BLaER1 treated with 17β-estradiol and CSF1 and Interleukin-3, amounts not matched to agents 10 nM and 100 nM (cell line): ENCODE measurements around the gene LTN1.
"Not testable (repeated sequence)": the region's sequence is repeated elsewhere in the genome, so short reads cannot be mapped to it uniquely, and the experiment has no call there.

Experiments used
- H3K27ac ChIP-seq, 11 experiments: shearing (Covaris generic); formaldehyde crosslinking; 2 replicates each; pipeline ENCODE4 v1.8.1; 2022
- H3K27me3 ChIP-seq, 11 experiments: shearing (Covaris generic); formaldehyde crosslinking; 2 replicates each; pipeline ENCODE4 v1.8.1; 2022
- H3K36me3 ChIP-seq, 11 experiments: shearing (Covaris generic); formaldehyde crosslinking; 2 replicates each; pipeline ENCODE4 v1.8.1; 2022
- H3K4me1 ChIP-seq, 10 experiments: shearing (Covaris generic); formaldehyde crosslinking; 2 replicates each; pipeline ENCODE4 v1.8.1; 2022
- H3K4me2 ChIP-seq, 11 experiments: shearing (Covaris generic); formaldehyde crosslinking; 2 replicates each; pipeline ENCODE4 v1.8.1; 2022
- H3K4me3 ChIP-seq, 10 experiments: shearing (Covaris generic); formaldehyde crosslinking; 2 replicates each; pipeline ENCODE4 v1.8.1; 2022
- H3K9ac ChIP-seq, 11 experiments: shearing (Covaris generic); formaldehyde crosslinking; 2 replicates each; pipeline ENCODE4 v1.8.1; 2022
- H3K9me3 ChIP-seq, 11 experiments: shearing (Covaris generic); formaldehyde crosslinking; replicated peaks in 1 of 11; 2 replicates each; pipeline ENCODE4 v1.8.1; 2022
- H4K20me1 ChIP-seq, 11 experiments: shearing (Covaris generic); formaldehyde crosslinking; 2 replicates each; pipeline ENCODE4 v1.8.1; 2022
- Cebpa-rat ChIP-seq, 11 experiments: shearing (Covaris generic); IDR thresholded peaks; 2 replicates each; pipeline ENCODE4 v1.8.1; 2022

Gene LTN1

DNA sequence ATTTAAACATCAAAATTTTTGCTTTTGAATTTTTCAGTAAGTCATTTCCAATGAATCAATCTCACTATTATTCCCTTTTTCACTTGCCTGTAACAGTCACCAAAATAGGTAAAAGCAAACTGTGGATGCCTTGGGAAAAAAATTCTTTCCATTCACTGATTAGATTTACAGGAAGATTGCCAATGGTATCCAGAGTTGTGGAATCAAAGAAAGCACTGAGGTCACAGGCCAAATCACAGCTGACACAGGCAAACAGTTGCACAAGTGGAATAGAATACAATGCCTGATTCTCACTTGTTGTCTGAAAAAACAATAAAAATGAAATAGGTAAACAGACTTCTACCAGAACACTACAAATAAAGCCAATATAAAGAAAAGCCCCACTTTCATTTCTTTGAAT lies 48.4 kb downstream of the LTN1 start:
- H3K9me3 ChIP-seq = no peaks in the 10 kb centered on the region
- peak overlapping the region in 1 of 11 experiments; percentile 3; a peak in 1 of 22 replicates for H3K9ac ChIP-seq
- H4K20me1 ChIP-seq = no peaks in the 10 kb centered on the region; a peak in 1 of 22 replicates
- peak overlapping the region in 2 of 11 experiments; percentile 26 to 32; a peak in 3 of 22 replicates for H3K27ac ChIP-seq
- TF ChIP-seq Cebpa-rat (IDR thresholded peaks at IDR 0.05) = no peak
- H3K36me3 ChIP-seq = peaks cover 48 to 87% (median 75%) of the 10 kb centered on the region in 11 experiments
- H3K4me2 ChIP-seq = peak overlapping the region in 2 of 11 experiments; percentile 39 to 41; a peak in 3 of 22 replicates
- H3K4me1 ChIP-seq = peaks cover 0 to 54% (median 19%) of the 10 kb centered on the region in 10 experiments; a peak in 13 of 20 replicates
- no peak overlapping the region for H3K4me3 ChIP-seq
- no peaks in the 10 kb centered on the region for H3K27me3 ChIP-seq

GRCh38 chr21:28943631-28944030 lies 49.0 kb downstream of the LTN1 start:
- H3K9me3 ChIP-seq = no peaks in the 10 kb centered on the region
- no peaks in the 10 kb centered on the region for H3K27me3 ChIP-seq
- no peaks in the 10 kb centered on the region; a peak in 1 of 22 replicates for H4K20me1 ChIP-seq
- H3K9ac ChIP-seq = no peak overlapping the region
- H3K4me2 ChIP-seq = peak overlapping the region in 2 of 11 experiments; percentile 39 to 41; a peak in 4 of 22 replicates
- peaks cover 47 to 83% (median 72%) of the 10 kb centered on the region in 11 experiments for H3K36me3 ChIP-seq
- peaks cover 0 to 60% (median 26%) of the 10 kb centered on the region in 10 experiments; a peak in 14 of 20 replicates for H3K4me1 ChIP-seq
- no peak overlapping the region for H3K4me3 ChIP-seq
- H3K27ac ChIP-seq = peak overlapping the region in 1 of 11 experiments; percentile 26; a peak in 2 of 22 replicates
- no peak for TF ChIP-seq Cebpa-rat (IDR thresholded peaks at IDR 0.05)

- Histone ChIP-seq H3K4me2 (peak overlapping the region in 8 of 11 experiments; percentile 35 to 76 (median 60); a peak in 15 of 22 replicates), H4K20me1 (no peaks in the 10 kb centered on the region; a peak in 1 of 22 replicates), H3K4me1 (peaks cover 0 to 64% (median 38%) of the 10 kb centered on the region in 10 experiments; a peak in 14 of 20 replicates), H3K9me3 (peaks cover 0 to 9% (median 0%) of the 10 kb centered on the region in 11 experiments; a peak in 2 of 22 replicates), H3K27me3 (no peaks in the 10 kb centered on the region), H3K4me3 (no peak overlapping the region), H3K36me3 (peaks cover 50 to 82% (median 68%) of the 10 kb centered on the region in 11 experiments), H3K27ac (peak overlapping the region in 7 of 11 experiments; percentile 1 to 80 (median 65); a peak in 14 of 22 replicates), H3K9ac (peak overlapping the region in 3 of 11 experiments; percentile 5 to 33 (median 6); a peak in 3 of 22 replicates)
- peak in 5 of 11 experiments; percentile 12 to 90 (median 63); a peak in 8 of 22 replicates for TF ChIP-seq Cebpa-rat (IDR thresholded peaks at IDR 0.05)
Measured at GRCh38 chr21:28938726-28939125, 54.0 kb downstream of the LTN1 start.

- Histone ChIP-seq H3K4me1 (peaks cover 0 to 58% (median 37%) of the 10 kb centered on the region in 10 experiments; a peak in 14 of 20 replicates), H3K9me3 (peaks cover 0 to 9% (median 0%) of the 10 kb centered on the region in 11 experiments; a peak in 2 of 22 replicates), H3K36me3 (peaks cover 55 to 80% (median 67%) of the 10 kb centered on the region in 11 experiments), H3K4me2 (peak overlapping the region in 5 of 11 experiments; percentile 1 to 60 (median 47); a peak in 8 of 22 replicates), H3K27ac (peak overlapping the region in 6 of 11 experiments; percentile 1 to 80 (median 70); a peak in 9 of 22 replicates), H3K27me3 (no peaks in the 10 kb centered on the region), H4K20me1 (no peaks in the 10 kb centered on the region; a peak in 1 of 22 replicates), H3K9ac (no peak overlapping the region), H3K4me3 (no peak overlapping the region)
- TF ChIP-seq Cebpa-rat (IDR thresholded peaks at IDR 0.05) = no peak
Measured at GRCh38 chr21:28937737-28938136, 54.9 kb downstream of the LTN1 start.

GRCh38 chr21:28936721-28937120 lies 56.0 kb downstream of the LTN1 start:
- Histone ChIP-seq H3K9me3 (peaks cover 0 to 9% (median 0%) of the 10 kb centered on the region in 11 experiments; a peak in 2 of 22 replicates), H3K4me3 (no peak overlapping the region), H3K4me2 (no peak overlapping the region), H3K9ac (no peak overlapping the region), H3K36me3 (peaks cover 50 to 83% (median 70%) of the 10 kb centered on the region in 11 experiments), H3K27ac (peak overlapping the region in 3 of 11 experiments; percentile 23 to 80 (median 74); a peak in 3 of 22 replicates), H3K27me3 (no peaks in the 10 kb centered on the region), H4K20me1 (no peaks in the 10 kb centered on the region), H3K4me1 (peaks cover 0 to 48% (median 27%) of the 10 kb centered on the region in 10 experiments; a peak in 14 of 20 replicates)
- no peak for TF ChIP-seq Cebpa-rat (IDR thresholded peaks at IDR 0.05)

GRCh38 chr21:28936036-28936435 lies 56.6 kb downstream of the LTN1 start:
- H3K36me3 ChIP-seq = peaks cover 50 to 88% (median 71%) of the 10 kb centered on the region in 11 experiments
- no peak for TF ChIP-seq Cebpa-rat (IDR thresholded peaks at IDR 0.05)
- no peaks in the 10 kb centered on the region for H3K27me3 ChIP-seq
- H3K9ac ChIP-seq = no peak overlapping the region
- H3K4me1 ChIP-seq = peaks cover 0 to 41% (median 26%) of the 10 kb centered on the region in 10 experiments; a peak in 14 of 20 replicates
- H3K4me3 ChIP-seq = no peak overlapping the region
- no peak overlapping the region for H3K27ac ChIP-seq
- H4K20me1 ChIP-seq = no peaks in the 10 kb centered on the region
- peaks cover 0 to 9% (median 0%) of the 10 kb centered on the region in 11 experiments; a peak in 2 of 22 replicates for H3K9me3 ChIP-seq
- H3K4me2 ChIP-seq = no peak overlapping the region

DNA sequence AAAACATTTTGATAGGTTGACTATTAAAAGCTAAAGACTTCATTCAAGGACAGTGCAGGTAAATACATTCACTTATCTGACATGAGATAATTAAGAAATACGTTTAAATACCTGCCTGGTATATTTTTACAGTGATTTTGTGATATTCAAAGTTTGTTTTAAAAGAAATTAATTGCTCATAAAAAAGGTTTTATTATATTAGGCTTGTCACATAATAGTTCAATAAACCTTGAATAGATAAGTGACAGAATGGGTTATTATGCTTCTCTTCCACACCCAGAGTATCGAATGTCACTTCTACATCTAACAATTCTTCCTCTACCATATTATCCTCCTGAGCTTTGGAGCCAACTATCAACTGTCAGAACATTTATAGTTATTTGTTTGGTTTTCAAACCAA lies 60.0 kb downstream of the LTN1 start:
- Histone ChIP-seq H4K20me1 (no peaks in the 10 kb centered on the region), H3K27ac (no peak overlapping the region), H3K4me2 (no peak overlapping the region), H3K4me1 (peaks cover 0 to 10% (median 4%) of the 10 kb centered on the region in 10 experiments; a peak in 11 of 20 replicates), H3K4me3 (no peak overlapping the region), H3K9ac (no peak overlapping the region), H3K36me3 (peaks cover 53 to 98% (median 74%) of the 10 kb centered on the region in 11 experiments), H3K27me3 (no peaks in the 10 kb centered on the region), H3K9me3 (peaks cover 0 to 9% (median 0%) of the 10 kb centered on the region in 11 experiments; a peak in 2 of 22 replicates)
- TF ChIP-seq Cebpa-rat (IDR thresholded peaks at IDR 0.05) = no peak

- H3K4me2 ChIP-seq, H3K9ac ChIP-seq, H3K4me3 ChIP-seq, H4K20me1 ChIP-seq, H3K9me3 ChIP-seq, H3K27me3 ChIP-seq, H3K4me1 ChIP-seq, H3K27ac ChIP-seq: not testable (repeated sequence)
- peaks cover 45 to 93% (median 74%) of the 10 kb centered on the region in 11 experiments for H3K36me3 ChIP-seq
Measured at GRCh38 chr21:28931708-28932372, 60.8 kb downstream of the LTN1 start.
